ENCODE results near the gene CFAP52. TPM values are rescaled to one million over a fixed set of nuclear protein-coding genes. Genes with fewer than 3 reads are reported as not detected.

Gene CFAP52
- total and polyA plus RNA-seq, 4 donors, result 0.33 TPM; not detected in 3

DNA sequence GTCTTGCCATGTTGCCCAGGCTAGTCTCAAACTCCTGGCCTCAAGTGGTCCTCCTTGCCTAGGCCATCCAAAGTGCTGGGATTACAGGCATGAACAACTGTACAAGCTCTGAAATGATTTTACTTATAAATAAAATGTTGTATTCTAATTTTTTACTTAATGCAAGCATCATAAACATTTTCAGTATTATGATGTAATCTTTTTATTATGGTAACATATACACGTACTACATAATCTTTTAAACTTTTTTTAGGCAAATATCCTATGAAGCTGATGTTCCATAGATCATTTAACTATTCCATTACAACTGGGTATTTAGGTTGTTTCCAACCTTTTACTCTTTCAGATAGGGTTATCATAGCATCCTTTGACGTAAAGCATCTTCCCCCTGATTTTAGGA is 35.1 kb downstream of the CFAP52 start (continued):
- TF ChIP-seq HNF4A (conservative IDR thresholded peaks at IDR 0.05), result no peak

DNA sequence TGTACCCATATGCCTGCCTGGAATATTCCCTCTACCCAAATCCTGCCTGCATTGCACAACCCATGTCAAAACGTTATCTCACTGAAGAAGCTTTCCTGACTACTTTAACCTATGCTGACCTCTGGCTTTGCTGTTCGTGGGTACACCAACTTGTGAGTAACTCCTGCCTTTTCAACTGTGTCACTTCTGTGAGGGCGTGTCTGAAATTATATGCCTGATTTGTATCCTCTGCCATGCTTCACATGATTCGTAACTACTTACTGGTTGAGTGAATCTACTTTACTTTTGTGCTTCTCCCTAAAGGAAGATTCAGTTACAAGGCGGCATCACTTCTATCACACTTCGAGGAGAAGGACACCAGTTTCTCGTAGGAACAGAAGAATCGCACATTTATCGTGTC is 35.6 kb downstream of the CFAP52 start:
- Histone ChIP-seq H3K27me3 (ENCODE audit: control insufficient read depth in 4 of 4, insufficient read depth in 4 of 4, low read length in 3 of 4) (no peaks in the 10 kb centered on the region), H3K9me3 (ENCODE audit: control insufficient read depth in 4 of 4, low read length in 3 of 4) (no peaks in the 10 kb centered on the region), H3K9ac (ENCODE audit: low read depth in 1 of 2, low read length in 2 of 2) (no peak overlapping the region), H3K4me3 (ENCODE audit: low read depth in 1 of 3, low read length in 3 of 3) (no peak overlapping the region), H3K4me1 (ENCODE audit: control insufficient read depth in 4 of 4, insufficient read depth in 4 of 4, low read length in 3 of 4) (no peaks in the 10 kb centered on the region), H3K36me3 (ENCODE audit: control insufficient read depth in 4 of 4, insufficient read depth in 3 of 4, low read depth in 1 of 4, low read length in 3 of 4) (no peaks in the 10 kb centered on the region), H3K27ac (ENCODE audit: low read depth in 1 of 2, low read length in 2 of 2) (no peak overlapping the region)
- DNase-seq (ENCODE audit: low spot score), result no peak
- WGBS, result 64% methylated on average over 9 of the region's 9 CpGs
- TF ChIP-seq, protein P1, sequence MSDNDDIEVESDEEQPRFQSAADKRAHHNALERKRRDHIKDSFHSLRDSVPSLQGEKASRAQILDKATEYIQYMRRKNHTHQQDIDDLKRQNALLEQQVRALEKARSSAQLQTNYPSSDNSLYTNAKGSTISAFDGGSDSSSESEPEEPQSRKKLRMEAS (IDR thresholded peaks at IDR 0.05), result no peak
- no peak for TF ChIP-seq EGR1 (IDR thresholded peaks at IDR 0.05; ENCODE audit: low read depth in 2 of 2)
- TF ChIP-seq TAF1 (conservative IDR thresholded peaks at IDR 0.05), result no peak
- no peak for TF ChIP-seq JUND (IDR thresholded peaks at IDR 0.05)
- TF ChIP-seq, protein P2, sequence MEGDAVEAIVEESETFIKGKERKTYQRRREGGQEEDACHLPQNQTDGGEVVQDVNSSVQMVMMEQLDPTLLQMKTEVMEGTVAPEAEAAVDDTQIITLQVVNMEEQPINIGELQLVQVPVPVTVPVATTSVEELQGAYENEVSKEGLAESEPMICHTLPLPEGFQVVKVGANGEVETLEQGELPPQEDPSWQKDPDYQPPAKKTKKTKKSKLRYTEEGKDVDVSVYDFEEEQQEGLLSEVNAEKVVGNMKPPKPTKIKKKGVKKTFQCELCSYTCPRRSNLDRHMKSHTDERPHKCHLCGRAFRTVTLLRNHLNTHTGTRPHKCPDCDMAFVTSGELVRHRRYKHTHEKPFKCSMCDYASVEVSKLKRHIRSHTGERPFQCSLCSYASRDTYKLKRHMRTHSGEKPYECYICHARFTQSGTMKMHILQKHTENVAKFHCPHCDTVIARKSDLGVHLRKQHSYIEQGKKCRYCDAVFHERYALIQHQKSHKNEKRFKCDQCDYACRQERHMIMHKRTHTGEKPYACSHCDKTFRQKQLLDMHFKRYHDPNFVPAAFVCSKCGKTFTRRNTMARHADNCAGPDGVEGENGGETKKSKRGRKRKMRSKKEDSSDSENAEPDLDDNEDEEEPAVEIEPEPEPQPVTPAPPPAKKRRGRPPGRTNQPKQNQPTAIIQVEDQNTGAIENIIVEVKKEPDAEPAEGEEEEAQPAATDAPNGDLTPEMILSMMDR (IDR thresholded peaks at IDR 0.05; ENCODE audit: low read depth, low read length, missing input control), result no peak
- TF ChIP-seq, protein P3, sequence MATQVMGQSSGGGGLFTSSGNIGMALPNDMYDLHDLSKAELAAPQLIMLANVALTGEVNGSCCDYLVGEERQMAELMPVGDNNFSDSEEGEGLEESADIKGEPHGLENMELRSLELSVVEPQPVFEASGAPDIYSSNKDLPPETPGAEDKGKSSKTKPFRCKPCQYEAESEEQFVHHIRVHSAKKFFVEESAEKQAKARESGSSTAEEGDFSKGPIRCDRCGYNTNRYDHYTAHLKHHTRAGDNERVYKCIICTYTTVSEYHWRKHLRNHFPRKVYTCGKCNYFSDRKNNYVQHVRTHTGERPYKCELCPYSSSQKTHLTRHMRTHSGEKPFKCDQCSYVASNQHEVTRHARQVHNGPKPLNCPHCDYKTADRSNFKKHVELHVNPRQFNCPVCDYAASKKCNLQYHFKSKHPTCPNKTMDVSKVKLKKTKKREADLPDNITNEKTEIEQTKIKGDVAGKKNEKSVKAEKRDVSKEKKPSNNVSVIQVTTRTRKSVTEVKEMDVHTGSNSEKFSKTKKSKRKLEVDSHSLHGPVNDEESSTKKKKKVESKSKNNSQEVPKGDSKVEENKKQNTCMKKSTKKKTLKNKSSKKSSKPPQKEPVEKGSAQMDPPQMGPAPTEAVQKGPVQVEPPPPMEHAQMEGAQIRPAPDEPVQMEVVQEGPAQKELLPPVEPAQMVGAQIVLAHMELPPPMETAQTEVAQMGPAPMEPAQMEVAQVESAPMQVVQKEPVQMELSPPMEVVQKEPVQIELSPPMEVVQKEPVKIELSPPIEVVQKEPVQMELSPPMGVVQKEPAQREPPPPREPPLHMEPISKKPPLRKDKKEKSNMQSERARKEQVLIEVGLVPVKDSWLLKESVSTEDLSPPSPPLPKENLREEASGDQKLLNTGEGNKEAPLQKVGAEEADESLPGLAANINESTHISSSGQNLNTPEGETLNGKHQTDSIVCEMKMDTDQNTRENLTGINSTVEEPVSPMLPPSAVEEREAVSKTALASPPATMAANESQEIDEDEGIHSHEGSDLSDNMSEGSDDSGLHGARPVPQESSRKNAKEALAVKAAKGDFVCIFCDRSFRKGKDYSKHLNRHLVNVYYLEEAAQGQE (IDR thresholded peaks at IDR 0.05), result no peak
- no peak for TF ChIP-seq YY1 (IDR thresholded peaks at IDR 0.05)
- no peak for TF ChIP-seq NR2F2 (IDR thresholded peaks at IDR 0.05)
- no peak for TF ChIP-seq FOXA1 (IDR thresholded peaks at IDR 0.05)
- TF ChIP-seq, protein P4, sequence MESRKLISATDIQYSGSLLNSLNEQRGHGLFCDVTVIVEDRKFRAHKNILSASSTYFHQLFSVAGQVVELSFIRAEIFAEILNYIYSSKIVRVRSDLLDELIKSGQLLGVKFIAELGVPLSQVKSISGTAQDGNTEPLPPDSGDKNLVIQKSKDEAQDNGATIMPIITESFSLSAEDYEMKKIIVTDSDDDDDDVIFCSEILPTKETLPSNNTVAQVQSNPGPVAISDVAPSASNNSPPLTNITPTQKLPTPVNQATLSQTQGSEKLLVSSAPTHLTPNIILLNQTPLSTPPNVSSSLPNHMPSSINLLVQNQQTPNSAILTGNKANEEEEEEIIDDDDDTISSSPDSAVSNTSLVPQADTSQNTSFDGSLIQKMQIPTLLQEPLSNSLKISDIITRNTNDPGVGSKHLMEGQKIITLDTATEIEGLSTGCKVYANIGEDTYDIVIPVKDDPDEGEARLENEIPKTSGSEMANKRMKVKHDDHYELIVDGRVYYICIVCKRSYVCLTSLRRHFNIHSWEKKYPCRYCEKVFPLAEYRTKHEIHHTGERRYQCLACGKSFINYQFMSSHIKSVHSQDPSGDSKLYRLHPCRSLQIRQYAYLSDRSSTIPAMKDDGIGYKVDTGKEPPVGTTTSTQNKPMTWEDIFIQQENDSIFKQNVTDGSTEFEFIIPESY (IDR thresholded peaks at IDR 0.05), result no peak
- TF ChIP-seq GABPA (IDR thresholded peaks at IDR 0.05 in 1 of 2, conservative IDR thresholded peaks at IDR 0.05 in 1 of 2), result no peak
- TF ChIP-seq SP1 (IDR thresholded peaks at IDR 0.05), result no peak
- TF ChIP-seq, protein P5, sequence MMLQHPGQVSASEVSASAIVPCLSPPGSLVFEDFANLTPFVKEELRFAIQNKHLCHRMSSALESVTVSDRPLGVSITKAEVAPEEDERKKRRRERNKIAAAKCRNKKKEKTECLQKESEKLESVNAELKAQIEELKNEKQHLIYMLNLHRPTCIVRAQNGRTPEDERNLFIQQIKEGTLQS (IDR thresholded peaks at IDR 0.05), result no peak
- TF ChIP-seq HNF4A (conservative IDR thresholded peaks at IDR 0.05), result no peak
- no peak for TF ChIP-seq FOXA2 (IDR thresholded peaks at IDR 0.05)
- TF ChIP-seq RXRA (IDR thresholded peaks at IDR 0.05), result no peak
- TF ChIP-seq RAD21 (IDR thresholded peaks at IDR 0.05), result no peak
- TF ChIP-seq HNF4G (IDR thresholded peaks at IDR 0.05), result no peak
